Stimulated activated CD8-positive, alpha-beta memory T cell treated with anti-CD3 and anti-CD28 coated beads, Interleukin-15, amount 100 ng/mL, for 24 hours (primary cell): ENCODE results near the gene FAM53A.
"Not testable (repeated sequence)": the region's sequence is repeated elsewhere in the genome, so short reads cannot be mapped to it uniquely, and the experiment has no call there.

Experiments used
- DNase-seq: peaks from one replicate; pipeline ENCODE4 v3.0.0-alpha.2; 2020; ENCODE audit warnings: low read depth

The FAM53A gene

GRCh38 chr4:1640716-1641503 is 43.2 kb downstream of the FAM53A start:
- not testable (repeated sequence) for DNase-seq

GRCh38 chr4:1640190-1640589 is 43.9 kb downstream of the FAM53A start:
- DNase-seq = no peak

- DNase-seq = no peak
Observed at GRCh38 chr4:1639299-1639868, 44.7 kb downstream of the FAM53A start.

- DNase-seq = no peak
Observed at GRCh38 chr4:1638873-1639272, 45.2 kb downstream of the FAM53A start.

- DNase-seq = no peak
Observed at GRCh38 chr4:1638272-1638598, 45.9 kb downstream of the FAM53A start.

- no peak for DNase-seq
Observed at GRCh38 chr4:1637580-1638271, 46.4 kb downstream of the FAM53A start.

GRCh38 chr4:1636490-1637211 is 47.5 kb downstream of the FAM53A start:
- DNase-seq = no peak

- DNase-seq = no peak
Observed at GRCh38 chr4:1635464-1635863, 48.6 kb downstream of the FAM53A start.

- DNase-seq = no peak
Observed at GRCh38 chr4:1633993-1634392, 50.1 kb downstream of the FAM53A start.

GRCh38 chr4:1632109-1633104 is 51.7 kb downstream of the FAM53A start:
- DNase-seq = no peak

GRCh38 chr4:1631136-1631535 is 53.0 kb downstream of the FAM53A start:
- DNase-seq = no peak

GRCh38 chr4:1630266-1630665 is 53.8 kb downstream of the FAM53A start:
- no peak for DNase-seq

GRCh38 chr4:1629699-1630083 is 54.4 kb downstream of the FAM53A start:
- DNase-seq = no peak

- DNase-seq = peak; percentile 46
Observed at GRCh38 chr4:1628892-1629698, 55.0 kb downstream of the FAM53A start.

GRCh38 chr4:1627417-1628313 is 56.4 kb downstream of the FAM53A start:
- no peak for DNase-seq

GRCh38 chr4:1626941-1627340 is 57.2 kb downstream of the FAM53A start:
- no peak for DNase-seq

- DNase-seq = no peak
Observed at GRCh38 chr4:1626151-1626550, 58.0 kb downstream of the FAM53A start.

GRCh38 chr4:1625600-1626138 is 58.4 kb downstream of the FAM53A start:
- DNase-seq = no peak

GRCh38 chr4:1624519-1624910 is 59.6 kb downstream of the FAM53A start:
- no peak for DNase-seq
